Right forelimb (tissue), 1 donor: ENCODE data around the gene SHB.

Experiments used
- DNase-seq: peaks from one replicate; pipeline ENCODE4 v3.0.0-alpha.2; 2018

Gene SHB

GRCh38 chr9:38003946-38004808 is 64.8 kb downstream of the SHB start:
- DNase-seq = no peak

GRCh38 chr9:38003230-38003629 is 65.8 kb downstream of the SHB start:
- DNase-seq = no peak

- DNase-seq = no peak
Observed at GRCh38 chr9:38001430-38001829, 67.6 kb downstream of the SHB start.

- no peak for DNase-seq
Observed at GRCh38 chr9:38000735-38001134, 68.3 kb downstream of the SHB start.

- no peak for DNase-seq
Observed at GRCh38 chr9:38000332-38000731, 68.7 kb downstream of the SHB start.

GRCh38 chr9:37999588-38000189 is 69.3 kb downstream of the SHB start:
- DNase-seq = no peak

- no peak for DNase-seq
Observed at GRCh38 chr9:37998881-37999587, 70.0 kb downstream of the SHB start.

GRCh38 chr9:37997636-37998374 is 71.2 kb downstream of the SHB start:
- DNase-seq = no peak

GRCh38 chr9:37996819-37997217 is 72.2 kb downstream of the SHB start:
- DNase-seq = no peak

GRCh38 chr9:37995961-37996818 is 72.8 kb downstream of the SHB start:
- no peak for DNase-seq

GRCh38 chr9:37995348-37995737 is 73.7 kb downstream of the SHB start:
- no peak for DNase-seq

GRCh38 chr9:37994639-37995347 is 74.2 kb downstream of the SHB start:
- DNase-seq = peak; percentile 78

GRCh38 chr9:37992924-37993349 is 76.1 kb downstream of the SHB start:
- DNase-seq = no peak

GRCh38 chr9:37990404-37991015 is 78.5 kb downstream of the SHB start:
- DNase-seq = no peak

GRCh38 chr9:37989701-37990100 is 79.3 kb downstream of the SHB start:
- no peak for DNase-seq

- DNase-seq = no peak
Observed at GRCh38 chr9:37988602-37989001, 80.4 kb downstream of the SHB start.

GRCh38 chr9:37988041-37988440 is 81.0 kb downstream of the SHB start:
- DNase-seq = no peak

- no peak for DNase-seq
Observed at GRCh38 chr9:37987467-37987981, 81.5 kb downstream of the SHB start.

- DNase-seq = no peak
Observed at GRCh38 chr9:37986771-37987258, 82.2 kb downstream of the SHB start.

- DNase-seq = no peak
Observed at GRCh38 chr9:37986001-37986400, 83.0 kb downstream of the SHB start.
